MCF 10A (cell line): Measurements from ENCODE around the gene ANXA2. TPM values are rescaled to one million over a fixed set of nuclear protein-coding genes. Genes with fewer than 3 reads are reported as not detected.

Experiments
- BruUV-seq: library from RNA; stranded (reverse); fragments of 400-500 nt; replicated peaks from 2 replicates; lab custom pipeline; 2021; lab: Mats Ljungman, UMichigan
- CTCF ChIA-PET: fragments of 300-600 bp; sonication (Branson Sonifier 250); formaldehyde crosslinking; extraction: SDS; loops from one replicate; lab custom pipeline; 2021; ENCODE audit warnings: antibody characterized with exemption, inconsistent platforms; lab: Yijun Ruan, JAX
- POLR2A ChIA-PET: fragments of 300-600, 350-650 bp; sonication (Branson Sonifier 250); formaldehyde crosslinking; extraction: SDS; loops from one replicate; lab custom pipeline; 2020; ENCODE audit warnings: antibody characterized with exemption, inconsistent platforms; lab: Yijun Ruan, JAX
- DNase-seq: peaks from one replicate; pipeline ENCODE4 v3.0.0-alpha.2; 2018; ENCODE audit not compliant: unreplicated experiment
- H3K27ac Mint-ChIP-seq: one replicate; pipeline ENCODE4 v1.8.0; 2022; ENCODE audit warnings: mild to moderate bottlenecking, low read depth, mixed read lengths; ENCODE audit not compliant: unreplicated experiment
- H3K27me3 Mint-ChIP-seq: one replicate; pipeline ENCODE4 v1.8.0; 2022; ENCODE audit warnings: mixed read lengths; ENCODE audit not compliant: insufficient read depth, unreplicated experiment
- H3K36me3 Mint-ChIP-seq: one replicate; pipeline ENCODE4 v1.8.0; 2022; ENCODE audit warnings: mild to moderate bottlenecking, moderate library complexity, mixed read lengths; ENCODE audit not compliant: insufficient read depth, unreplicated experiment
- H3K4me1 Mint-ChIP-seq: one replicate; pipeline ENCODE4 v1.8.0; 2022; ENCODE audit warnings: mixed read lengths; ENCODE audit not compliant: insufficient read depth, unreplicated experiment
- H3K4me3 Mint-ChIP-seq: one replicate; pipeline ENCODE4 v1.8.0; 2022; ENCODE audit warnings: mild to moderate bottlenecking, moderate library complexity, mixed read lengths; ENCODE audit not compliant: unreplicated experiment
- H3K9me3 Mint-ChIP-seq: one replicate; pipeline ENCODE4 v1.8.0; 2022; ENCODE audit warnings: mixed read lengths; ENCODE audit not compliant: unreplicated experiment
- intact Hi-C: fragments of 100-400 bp; cut with micrococcal nuclease; formaldehyde crosslinking; loops from 2 replicates; pipeline ENCODE4 v1.14.1; 2022
- total RNA-seq: library from RNA; stranded (reverse); gene quantifications from 2 replicates; pipeline ENCODE4 v1.2.3, GENCODE V29; 2022
- TF ChIP-seq, protein P1 (sequence below): fragments of 200-600 bp; IDR thresholded peaks from one replicate; pipeline ENCODE4 v1.8.0; 2022; ENCODE audit warnings: antibody characterized with exemption, mild to moderate bottlenecking; ENCODE audit not compliant: unreplicated experiment

The ANXA2 gene
- total RNA-seq, 1 experiment from 2014 or later: 3,451 TPM

DNA sequence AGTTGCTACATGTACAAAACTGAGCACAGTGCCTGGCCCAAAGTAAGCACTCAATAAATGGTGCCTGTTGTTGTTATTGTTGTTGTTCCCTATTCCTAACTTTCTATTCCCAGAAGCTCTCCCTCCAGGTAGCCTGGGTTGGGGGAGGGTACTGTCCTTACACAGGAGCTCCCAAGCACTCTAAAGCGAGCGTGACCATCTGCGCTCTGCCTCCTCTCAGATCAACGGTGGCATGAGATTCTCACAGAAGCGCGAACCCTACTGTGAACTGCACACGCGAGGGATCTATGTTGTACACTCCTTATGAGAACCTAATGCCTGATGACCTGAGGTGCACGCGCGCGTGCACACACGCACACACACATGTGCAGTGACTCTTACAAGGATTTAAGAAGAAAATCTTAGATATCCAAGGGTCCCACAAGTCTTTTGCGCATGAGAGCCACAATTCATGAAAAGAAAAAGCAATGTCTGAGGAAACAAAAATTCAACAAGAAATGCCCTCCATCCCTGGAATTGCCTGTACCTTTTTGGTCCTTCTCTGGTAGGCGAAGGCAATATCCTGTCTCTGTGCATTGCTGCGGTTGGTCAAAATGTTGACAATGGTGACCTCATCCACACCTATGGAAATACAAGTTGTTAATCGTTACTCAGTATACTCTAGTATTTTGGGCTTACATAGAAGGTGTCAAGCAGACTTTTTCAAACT is 33.7 kb downstream of the ANXA2 start:
- H3K4me3 Mint-ChIP-seq: no peak overlapping the region

GRCh38 chr15:60363087-60363549 is 34.7 kb downstream of the ANXA2 start:
- TF ChIP-seq, protein P1, sequence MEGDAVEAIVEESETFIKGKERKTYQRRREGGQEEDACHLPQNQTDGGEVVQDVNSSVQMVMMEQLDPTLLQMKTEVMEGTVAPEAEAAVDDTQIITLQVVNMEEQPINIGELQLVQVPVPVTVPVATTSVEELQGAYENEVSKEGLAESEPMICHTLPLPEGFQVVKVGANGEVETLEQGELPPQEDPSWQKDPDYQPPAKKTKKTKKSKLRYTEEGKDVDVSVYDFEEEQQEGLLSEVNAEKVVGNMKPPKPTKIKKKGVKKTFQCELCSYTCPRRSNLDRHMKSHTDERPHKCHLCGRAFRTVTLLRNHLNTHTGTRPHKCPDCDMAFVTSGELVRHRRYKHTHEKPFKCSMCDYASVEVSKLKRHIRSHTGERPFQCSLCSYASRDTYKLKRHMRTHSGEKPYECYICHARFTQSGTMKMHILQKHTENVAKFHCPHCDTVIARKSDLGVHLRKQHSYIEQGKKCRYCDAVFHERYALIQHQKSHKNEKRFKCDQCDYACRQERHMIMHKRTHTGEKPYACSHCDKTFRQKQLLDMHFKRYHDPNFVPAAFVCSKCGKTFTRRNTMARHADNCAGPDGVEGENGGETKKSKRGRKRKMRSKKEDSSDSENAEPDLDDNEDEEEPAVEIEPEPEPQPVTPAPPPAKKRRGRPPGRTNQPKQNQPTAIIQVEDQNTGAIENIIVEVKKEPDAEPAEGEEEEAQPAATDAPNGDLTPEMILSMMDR: no peak
- H3K36me3 Mint-ChIP-seq: peaks cover 83% of the 10 kb centered on the region
- H3K4me1 Mint-ChIP-seq: peaks cover 41% of the 10 kb centered on the region
- intact Hi-C loops: loop anchor here (5.0 kb wide), 1 partner anchor 34 kb away; the partner anchor contains the start of gene ANXA2
- no peaks in the 10 kb centered on the region for H3K9me3 Mint-ChIP-seq
- DNase-seq: no peak
- H3K27me3 Mint-ChIP-seq: no peaks in the 10 kb centered on the region
- H3K27ac Mint-ChIP-seq: peak overlapping the region; percentile 93
- H3K4me3 Mint-ChIP-seq: peak overlapping the region; percentile 21
- CTCF ChIA-PET: interaction anchor here (0.5 to 5.2 kb wide), 10 partner anchors 9 to 671 kb away, joined by 3 to 38 read pairs (median 3); no protein-coding TSS in a partner anchor
- POLR2A ChIA-PET: interaction anchor here (0.7 to 7.9 kb wide), 19 partner anchors 8 to 292 kb away, joined by 3 to 165 read pairs (median 6); partner anchors contain the start of gene ANXA2
- no TSS peak for BruUV-seq

More for the DNA sequence above, 33.7 kb downstream of the ANXA2 start:
- POLR2A ChIA-PET: interaction anchor here (0.9 to 7.9 kb wide), 10 partner anchors 9 to 85 kb away, joined by 5 to 165 read pairs (median 6); partner anchors contain the start of gene ANXA2
- Mint-ChIP-seq H3K27me3 (no peaks in the 10 kb centered on the region), H3K36me3 (peaks cover 82% of the 10 kb centered on the region), H3K27ac (peak overlapping the region; percentile 71), H3K4me1 (peaks cover 36% of the 10 kb centered on the region), H3K9me3 (no peaks in the 10 kb centered on the region)
- no TSS peak for BruUV-seq
- CTCF ChIA-PET: interaction anchor here (0.6 to 5.2 kb wide), 5 partner anchors 10 to 78 kb away, joined by 3 to 38 read pairs (median 3); no protein-coding TSS in a partner anchor
- intact Hi-C loops: loop anchor here (5.0 kb wide), 1 partner anchor 33 kb away; the partner anchor contains the start of gene ANXA2
- TF ChIP-seq, protein P1: no peak
- DNase-seq: no peak

DNA sequence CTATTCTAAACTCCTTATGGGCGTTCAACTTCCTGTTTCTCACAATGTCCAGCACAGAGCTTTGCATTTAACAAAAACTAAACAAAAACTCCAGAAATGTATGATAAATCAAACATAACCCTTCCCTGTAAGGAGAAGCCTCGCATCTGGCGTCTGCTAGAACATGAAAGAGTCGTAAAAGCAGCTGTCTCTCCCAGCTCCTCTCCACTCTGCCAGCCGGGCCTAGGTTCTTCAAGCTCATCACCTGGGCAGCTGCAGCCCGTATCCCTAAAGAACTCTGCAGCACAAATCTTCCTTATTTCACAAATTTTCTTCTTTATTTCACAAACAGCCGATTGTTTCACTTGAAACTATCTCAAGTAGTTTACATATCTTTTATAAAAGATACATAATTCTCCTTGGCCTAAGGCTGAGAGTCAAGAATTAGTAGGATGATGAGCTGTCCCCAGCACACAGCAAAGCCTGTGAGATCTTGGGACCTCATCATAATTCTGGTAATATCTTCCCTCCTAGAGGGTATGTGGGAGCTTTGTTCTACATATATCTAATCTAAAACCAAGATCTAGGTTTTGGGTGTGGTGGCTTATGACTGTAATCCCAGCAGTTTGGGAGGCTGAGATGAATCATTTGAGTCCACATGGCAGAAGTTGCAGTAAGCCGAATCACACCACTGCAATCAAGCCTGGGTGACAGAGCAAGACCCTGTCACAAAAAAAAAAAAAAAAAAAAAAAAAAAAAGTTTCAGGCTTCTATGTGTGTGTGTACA is 35.3 kb downstream of the ANXA2 start:
- TF ChIP-seq, protein P1: no peak
- ChIA-PET POLR2A (interaction anchor here (0.6 to 7.9 kb wide), 21 partner anchors 8 to 1661 kb away, joined by 3 to 165 read pairs (median 6); partner anchors contain the start of genes ANXA2 and ICE2), CTCF (interaction anchor here (0.5 to 5.2 kb wide), 14 partner anchors 9 to 671 kb away, joined by 3 to 38 read pairs (median 3); no protein-coding TSS in a partner anchor)
- Mint-ChIP-seq H3K4me3 (peak overlapping the region; percentile 5), H3K27ac (peak overlapping the region; percentile 93), H3K27me3 (no peaks in the 10 kb centered on the region), H3K4me1 (peaks cover 41% of the 10 kb centered on the region), H3K9me3 (no peaks in the 10 kb centered on the region), H3K36me3 (peaks cover 88% of the 10 kb centered on the region)
- intact Hi-C loops: loop anchor here (5.0 kb wide), 1 partner anchor 35 kb away; the partner anchor contains the start of gene ANXA2
- TSS peak; percentile 3 for BruUV-seq
- peak; percentile 74 for DNase-seq
